ENCODE measurements around the gene OR52E6. TPM values are rescaled to one million over a fixed set of nuclear protein-coding genes. Genes with fewer than 3 reads are reported as not detected.

Gene OR52E6
- not detected for total RNA-seq
- polyA plus RNA-seq = not detected
- long read RNA-seq, donor 1 = 0 reads
- long read RNA-seq, donor 2 = 0 reads
- long read RNA-seq, donor 3 = 0 reads
- long read RNA-seq, donor 4 = 0 reads
- long read RNA-seq, donor 5 = 0 reads
- long read RNA-seq, donor 6 = 0 reads
- long read RNA-seq, donor 7 = 0 reads
- long read RNA-seq, donor 8 = 0 reads
- long read RNA-seq, donor 9 = 0 reads
- long read RNA-seq, donor 10 = 0 reads

- no peak within 1 kb of the TSS for H3K27ac ChIP-seq
- no peak within 1 kb of the TSS for H3K4me3 ChIP-seq
- no peak for DNase-seq
- intact Hi-C loops (cut with DNase I; ENCODE audit: low total_unique reads) = no loop called here
- TF ChIP-seq POLR2AphosphoS5 (IDR thresholded peaks at IDR 0.05) = no peak
- no peak for TF ChIP-seq POLR2A (IDR thresholded peaks at IDR 0.05)
- TF ChIP-seq CTCF (IDR thresholded peaks at IDR 0.05) = no peak
- H3K36me3 ChIP-seq = no peaks in the 10 kb centered on the region
- H3K9me3 ChIP-seq = peaks cover 0 to 7% (median 0%) of the 10 kb centered on the region in 4 donors
- 0 to 89% (median 66%) methylated on average over 1 of the region's 1 CpG for WGBS, 5 donors
- H3K4me1 ChIP-seq = no peaks in the 10 kb centered on the region
- H3K27me3 ChIP-seq = no peaks in the 10 kb centered on the region
These were observed at the start of gene OR52E6 for GRCh38 chr11:5841797-5842196. Gene OR52E6, minus strand, starts transcription at chr11:5841897. Its CDS starts 0 bp downstream, at chr11:5841897.

GRCh38 chr11:5891216-5891800, 49.6 kb upstream of the OR52E6 start:
- no peaks in the 10 kb centered on the region for H3K9me3 ChIP-seq
- H3K27ac ChIP-seq = no peak overlapping the region
- WGBS, 5 donors = 53 to 67% (median 61%) methylated on average over 4 of the region's 4 CpGs
- no peaks in the 10 kb centered on the region for H3K4me1 ChIP-seq
- intact Hi-C loops (cut with DNase I; ENCODE audit: low total_unique reads) = no loop called here
- no peak overlapping the region for H3K4me3 ChIP-seq
- no peaks in the 10 kb centered on the region for H3K36me3 ChIP-seq
- H3K27me3 ChIP-seq = no peaks in the 10 kb centered on the region
- peak in 2 of 7 experiments; percentile 10 to 37 for TF ChIP-seq CTCF (IDR thresholded peaks at IDR 0.05)
- TF ChIP-seq POLR2AphosphoS5 (IDR thresholded peaks at IDR 0.05) = no peak
- TF ChIP-seq POLR2A (IDR thresholded peaks at IDR 0.05) = no peak
- TF ChIP-seq EP300 (IDR thresholded peaks at IDR 0.05) = no peak
- DNase-seq = no peak

GRCh38 chr11:5887661-5888060, 46.0 kb upstream of the OR52E6 start:
- H3K4me3 ChIP-seq = no peak overlapping the region
- no peak for DNase-seq
- H3K36me3 ChIP-seq = no peaks in the 10 kb centered on the region
- intact Hi-C loops (cut with DNase I; ENCODE audit: low total_unique reads) = no loop called here
- no peaks in the 10 kb centered on the region for H3K9me3 ChIP-seq
- no peak overlapping the region for H3K27ac ChIP-seq
- H3K4me1 ChIP-seq = no peaks in the 10 kb centered on the region
- 60 to 71% (median 65%) methylated on average over 1 of the region's 1 CpG for WGBS, 5 donors
- TF ChIP-seq CTCF (IDR thresholded peaks at IDR 0.05) (no peak), POLR2A (IDR thresholded peaks at IDR 0.05) (no peak), POLR2AphosphoS5 (IDR thresholded peaks at IDR 0.05) (no peak), EP300 (IDR thresholded peaks at IDR 0.05) (no peak)
- no peaks in the 10 kb centered on the region for H3K27me3 ChIP-seq

- H3K4me1 ChIP-seq = no peaks in the 10 kb centered on the region
- whole genome bisulfite sequencing, 5 donors = 58 to 69% (median 64%) methylated on average over 3 of the region's 3 CpGs
- intact Hi-C loops (cut with DNase I; ENCODE audit: low total_unique reads) = no loop called here
- no peak for DNase-seq
- no peak overlapping the region for H3K4me3 ChIP-seq
- no peak overlapping the region for H3K27ac ChIP-seq
- TF ChIP-seq CTCF (IDR thresholded peaks at IDR 0.05) = no peak
- TF ChIP-seq EP300 (IDR thresholded peaks at IDR 0.05) = no peak
- TF ChIP-seq POLR2AphosphoS5 (IDR thresholded peaks at IDR 0.05) = no peak
- no peak for TF ChIP-seq POLR2A (IDR thresholded peaks at IDR 0.05)
- H3K36me3 ChIP-seq = no peaks in the 10 kb centered on the region
- H3K9me3 ChIP-seq = no peaks in the 10 kb centered on the region
- H3K27me3 ChIP-seq = no peaks in the 10 kb centered on the region
These were observed 45.5 kb upstream of the OR52E6 start for GRCh38 chr11:5887172-5887571.
